HCT116 (cell line): Measurements from ENCODE around the gene HIGD1A. TPM values are rescaled to one million over a fixed set of nuclear protein-coding genes. Genes with fewer than 3 reads are reported as not detected.

Source experiments
- ATAC-seq: fragments of 200-7000 bp; cut with Tn5 transposase; 2 replicates; pipeline ENCODE4 v1.9.1; 2020; ENCODE audit warnings: mild to moderate bottlenecking, moderate library complexity
- BruUV-seq: library from RNA; stranded (reverse); fragments of 400-500 nt; replicated peaks from 2 replicates; lab custom pipeline; 2021; lab: Mats Ljungman, UMichigan
- CTCF ChIA-PET: fragments of 300-600 bp; sonication (Branson Sonifier 250); formaldehyde crosslinking; loops from one replicate; lab custom pipeline; 2021; ENCODE audit warnings: antibody characterized with exemption; lab: Charles Lee
- POLR2A ChIA-PET: fragments of 300-600, 350-600 bp; sonication (Branson Sonifier 250); formaldehyde crosslinking; loops from one replicate; lab custom pipeline; 2021; ENCODE audit warnings: antibody characterized with exemption; lab: Charles Lee
- RAD21 ChIA-PET, 2 experiments: fragments of 300-600 bp; sonication (Branson Sonifier 250); formaldehyde crosslinking; loops; one replicate each; lab custom pipeline; 2023; ENCODE audit warnings: low total read pairs in 2 of 2; ENCODE audit not compliant: uncharacterized antibody in 2 of 2, unreplicated experiment in 2 of 2, low non-redundant PET in 1 of 2; lab: Charles Lee
- DNase-seq: peaks from one replicate; pipeline ENCODE4 v3.0.0-alpha.2; 2010; ENCODE audit warnings: low read depth, low spot score
- H2AFZ ChIP-seq: fragments of 200-600 bp; shearing (Covaris generic), sonication (generic); 2 replicates; pipeline ENCODE4 v1.6.1; 2017; ENCODE audit warnings: low read depth, mixed run types, mixed read lengths, antibody characterized with exemption, low read length; ENCODE audit not compliant: poor library complexity, severe bottlenecking
- H3K27ac ChIP-seq: 2 replicates; pipeline ENCODE4 v1.5.1; 2012; ENCODE audit warnings: low read depth, low read length
- H3K27me3 ChIP-seq: fragments of 200-600 bp; sonication (generic); 2 replicates; pipeline ENCODE4 v1.6.1; 2016; ENCODE audit warnings: mixed run types, low read length, mixed read lengths; ENCODE audit not compliant: insufficient read depth
- H3K36me3 ChIP-seq, 2 experiments: fragments of 200-500 bp in 1 of 2; fragments of 200-600 bp in 1 of 2; sonication (Bioruptor generic) in 1 of 2; sonication (generic) in 1 of 2; 2 replicates each; pipeline versions ENCODE4 v1.5.1 to v1.6.1; 2014 to 2016; ENCODE audit warnings: low read length in 2 of 2, inconsistent platforms in 1 of 2, mixed read lengths in 1 of 2, mixed run types in 1 of 2; ENCODE audit not compliant: insufficient read depth in 2 of 2, control insufficient read depth in 1 of 2
- H3K4me1 ChIP-seq, 2 experiments: fragments of 200-600 bp in 1 of 2; sonication (generic) in 1 of 2; 2 replicates each; pipeline versions ENCODE4 v1.5.1 to v1.6.1; 2012 to 2017; ENCODE audit warnings: low read length in 2 of 2, inconsistent platforms in 1 of 2, mild to moderate bottlenecking in 1 of 2, mixed read lengths in 1 of 2, mixed run types in 1 of 2, moderate library complexity in 1 of 2; ENCODE audit not compliant: insufficient read depth in 2 of 2, control insufficient read depth in 1 of 2
- H3K4me2 ChIP-seq: fragments of 200-600 bp; sonication (generic); 2 replicates; pipeline ENCODE4 v1.6.1; 2017; ENCODE audit warnings: mixed run types, low read length, mixed read lengths
- H3K4me3 ChIP-seq, 2 experiments: fragments of 200-600 bp in 1 of 2; sonication (generic) in 1 of 2; replicated peaks in 1 of 2; 2 replicates each; pipeline ENCODE4 v1.5.1; 2011 to 2016; ENCODE audit warnings: low read length in 2 of 2, control low read depth in 1 of 2, low read depth in 1 of 2, mild to moderate bottlenecking in 1 of 2, mixed read lengths in 1 of 2, mixed run types in 1 of 2
- H3K79me2 ChIP-seq: fragments of 200-600 bp; sonication (generic); 2 replicates; pipeline ENCODE4 v1.6.1; 2017; ENCODE audit warnings: mild to moderate bottlenecking, mixed run types, low read length, moderate library complexity, mixed read lengths; ENCODE audit not compliant: insufficient read depth
- H3K9ac ChIP-seq: fragments of 200-600 bp; sonication (generic); 2 replicates; pipeline ENCODE4 v1.6.1; 2016; ENCODE audit warnings: low read length, mixed read lengths
- H3K9me2 ChIP-seq: fragments of 200-600 bp; sonication (generic), shearing (Covaris generic); 2 replicates; pipeline ENCODE4 v1.6.1; 2017; ENCODE audit warnings: mixed run types, mild to moderate bottlenecking, moderate library complexity; ENCODE audit not compliant: insufficient read depth
- H3K9me3 ChIP-seq, 2 experiments: fragments of 200-500 bp in 1 of 2; fragments of 200-600 bp in 1 of 2; sonication (Bioruptor generic) in 1 of 2; sonication (generic) in 1 of 2; 2 replicates each; pipeline ENCODE4 v1.6.1; 2014 to 2017; ENCODE audit warnings: low read length in 2 of 2, mixed read lengths in 2 of 2, inconsistent platforms in 1 of 2, low read depth in 1 of 2, mild to moderate bottlenecking in 1 of 2, mixed run types in 1 of 2, moderate library complexity in 1 of 2; ENCODE audit not compliant: control insufficient read depth in 1 of 2, insufficient read depth in 1 of 2
- H4K20me1 ChIP-seq: fragments of 200-600 bp; sonication (generic), shearing (Covaris generic); 2 replicates; pipeline ENCODE4 v1.6.1; 2017; ENCODE audit warnings: mixed run types, mild to moderate bottlenecking, moderate library complexity; ENCODE audit not compliant: insufficient read depth
- CBX3 ChIP-seq: IDR thresholded peaks from 2 replicates; pipeline ENCODE4 v1.6.1; 2012; ENCODE audit warnings: low read depth
- ELF1 ChIP-seq: IDR thresholded peaks from 2 replicates; pipeline ENCODE4 v1.6.1; 2012; ENCODE audit warnings: low read depth, borderline replicate concordance
- EZH2 ChIP-seq: fragments of 200-600 bp; sonication (generic); IDR thresholded peaks from 2 replicates; pipeline ENCODE4 v1.6.1; 2017; ENCODE audit warnings: antibody characterized with exemption, mixed run types
- ZFX ChIP-seq: fragments of 450-650 bp; IDR thresholded peaks from 2 replicates; pipeline ENCODE4 v1.6.1; 2017
- intact Hi-C: fragments of 100-400 bp; cut with micrococcal nuclease; formaldehyde crosslinking; loops from 2 replicates; pipeline ENCODE4 v1.10.0; 2022
- total RNA-seq: library from RNA; stranded (reverse); gene quantifications from one replicate; pipeline ENCODE4 v1.2.1, GENCODE V29; 2021; ENCODE audit not compliant: unreplicated experiment
- TF ChIP-seq, protein P1 (sequence below): IDR thresholded peaks from 2 replicates; pipeline ENCODE4 v1.6.1; 2011; ENCODE audit warnings: mild to moderate bottlenecking, low read length, moderate library complexity; ENCODE audit not compliant: insufficient replicate concordance; ENCODE audit errors: extremely low read depth
- TF ChIP-seq, protein P2 (sequence below): IDR thresholded peaks from 2 replicates; pipeline ENCODE4 v1.6.1; 2012; ENCODE audit warnings: low read depth

The HIGD1A gene
- total RNA-seq, 1 experiment from 2014 or later: 71.2 TPM

DNA sequence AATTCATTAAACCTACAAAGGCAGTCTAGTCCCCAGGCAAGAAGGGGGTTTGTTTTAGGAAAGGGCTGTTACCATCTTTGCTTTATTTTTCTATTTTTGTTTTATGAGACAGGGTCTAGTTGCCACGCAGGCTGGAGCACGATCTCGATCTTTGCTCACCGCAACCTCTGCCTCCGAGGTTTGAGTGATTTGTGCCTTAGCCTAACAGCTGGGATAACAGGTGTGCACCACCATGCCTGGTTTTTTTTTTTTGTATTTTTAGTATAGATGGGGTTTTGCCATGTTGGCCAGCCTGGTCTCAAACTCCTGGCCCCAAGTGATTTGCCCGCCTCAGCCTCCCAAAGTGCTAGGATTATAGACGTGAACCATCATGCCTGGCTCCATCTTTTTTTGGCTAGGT, 4.9 kb downstream of the HIGD1A start:
- peaks cover 74% of the 10 kb centered on the region for H3K79me2 ChIP-seq

More for the DNA sequence above, 4.9 kb downstream of the HIGD1A start:
- no peak overlapping the region for H2AFZ ChIP-seq
- ChIA-PET POLR2A (no interaction called here), CTCF (no interaction called here), RAD21 (no interaction called here)
- no TSS peak for BruUV-seq
- H3K9ac ChIP-seq: no peak overlapping the region
- H3K9me3 ChIP-seq: no peaks in the 10 kb centered on the region
- H3K4me1 ChIP-seq: peaks cover 0 to 8% of the 10 kb centered on the region in 2 experiments; a peak in 2 of 4 replicates
- TF ChIP-seq ZFX (no peak), ELF1 (no peak), EZH2 (no peak), CBX3 (no peak)
- TF ChIP-seq, protein P1, sequence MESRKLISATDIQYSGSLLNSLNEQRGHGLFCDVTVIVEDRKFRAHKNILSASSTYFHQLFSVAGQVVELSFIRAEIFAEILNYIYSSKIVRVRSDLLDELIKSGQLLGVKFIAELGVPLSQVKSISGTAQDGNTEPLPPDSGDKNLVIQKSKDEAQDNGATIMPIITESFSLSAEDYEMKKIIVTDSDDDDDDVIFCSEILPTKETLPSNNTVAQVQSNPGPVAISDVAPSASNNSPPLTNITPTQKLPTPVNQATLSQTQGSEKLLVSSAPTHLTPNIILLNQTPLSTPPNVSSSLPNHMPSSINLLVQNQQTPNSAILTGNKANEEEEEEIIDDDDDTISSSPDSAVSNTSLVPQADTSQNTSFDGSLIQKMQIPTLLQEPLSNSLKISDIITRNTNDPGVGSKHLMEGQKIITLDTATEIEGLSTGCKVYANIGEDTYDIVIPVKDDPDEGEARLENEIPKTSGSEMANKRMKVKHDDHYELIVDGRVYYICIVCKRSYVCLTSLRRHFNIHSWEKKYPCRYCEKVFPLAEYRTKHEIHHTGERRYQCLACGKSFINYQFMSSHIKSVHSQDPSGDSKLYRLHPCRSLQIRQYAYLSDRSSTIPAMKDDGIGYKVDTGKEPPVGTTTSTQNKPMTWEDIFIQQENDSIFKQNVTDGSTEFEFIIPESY: no peak
- TF ChIP-seq, protein P2, sequence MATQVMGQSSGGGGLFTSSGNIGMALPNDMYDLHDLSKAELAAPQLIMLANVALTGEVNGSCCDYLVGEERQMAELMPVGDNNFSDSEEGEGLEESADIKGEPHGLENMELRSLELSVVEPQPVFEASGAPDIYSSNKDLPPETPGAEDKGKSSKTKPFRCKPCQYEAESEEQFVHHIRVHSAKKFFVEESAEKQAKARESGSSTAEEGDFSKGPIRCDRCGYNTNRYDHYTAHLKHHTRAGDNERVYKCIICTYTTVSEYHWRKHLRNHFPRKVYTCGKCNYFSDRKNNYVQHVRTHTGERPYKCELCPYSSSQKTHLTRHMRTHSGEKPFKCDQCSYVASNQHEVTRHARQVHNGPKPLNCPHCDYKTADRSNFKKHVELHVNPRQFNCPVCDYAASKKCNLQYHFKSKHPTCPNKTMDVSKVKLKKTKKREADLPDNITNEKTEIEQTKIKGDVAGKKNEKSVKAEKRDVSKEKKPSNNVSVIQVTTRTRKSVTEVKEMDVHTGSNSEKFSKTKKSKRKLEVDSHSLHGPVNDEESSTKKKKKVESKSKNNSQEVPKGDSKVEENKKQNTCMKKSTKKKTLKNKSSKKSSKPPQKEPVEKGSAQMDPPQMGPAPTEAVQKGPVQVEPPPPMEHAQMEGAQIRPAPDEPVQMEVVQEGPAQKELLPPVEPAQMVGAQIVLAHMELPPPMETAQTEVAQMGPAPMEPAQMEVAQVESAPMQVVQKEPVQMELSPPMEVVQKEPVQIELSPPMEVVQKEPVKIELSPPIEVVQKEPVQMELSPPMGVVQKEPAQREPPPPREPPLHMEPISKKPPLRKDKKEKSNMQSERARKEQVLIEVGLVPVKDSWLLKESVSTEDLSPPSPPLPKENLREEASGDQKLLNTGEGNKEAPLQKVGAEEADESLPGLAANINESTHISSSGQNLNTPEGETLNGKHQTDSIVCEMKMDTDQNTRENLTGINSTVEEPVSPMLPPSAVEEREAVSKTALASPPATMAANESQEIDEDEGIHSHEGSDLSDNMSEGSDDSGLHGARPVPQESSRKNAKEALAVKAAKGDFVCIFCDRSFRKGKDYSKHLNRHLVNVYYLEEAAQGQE: no peak
- no peaks in the 10 kb centered on the region for H3K36me3 ChIP-seq
- intact Hi-C loops: no loop called here
- no peak overlapping the region for H3K4me2 ChIP-seq
- DNase-seq: no peak
- no peak overlapping the region for H3K27ac ChIP-seq
- H3K9me2 ChIP-seq: no peaks in the 10 kb centered on the region
- H4K20me1 ChIP-seq: no peaks in the 10 kb centered on the region
- no peak for ATAC-seq
- no peak overlapping the region for H3K4me3 ChIP-seq
- no peaks in the 10 kb centered on the region for H3K27me3 ChIP-seq
